ENCODE data around the gene HNRNPA1.

GRCh38 chr12:54279227-54279631, 1.3 kb upstream of the HNRNPA1 start:
- TF ChIP-seq POLR2A (IDR thresholded peaks at IDR 0.05; ENCODE audit: low read length) (no peak), GATA1 (IDR thresholded peaks at IDR 0.05; ENCODE audit: low read depth, low read length) (no peak)
